Type B pancreatic cell (in vitro differentiated cells): ENCODE data around the gene TBC1D25. TPM values are rescaled to one million over a fixed set of nuclear protein-coding genes. Genes with fewer than 3 reads are reported as not detected.

Source experiments
- DNase-seq: peaks from one replicate; pipeline ENCODE4 v3.0.0; 2021; ENCODE audit warnings: mixed read lengths; ENCODE audit not compliant: unreplicated experiment; ENCODE audit errors: extremely low spot score
- H3K27ac Mint-ChIP-seq: 2 replicates; pipeline ENCODE4 v1.8.0; 2021; ENCODE audit warnings: mild to moderate bottlenecking, mixed read lengths
- H3K27me3 Mint-ChIP-seq: 2 replicates; pipeline ENCODE4 v1.8.0; 2021; ENCODE audit warnings: mixed read lengths
- H3K36me3 Mint-ChIP-seq: 2 replicates; pipeline ENCODE4 v1.8.0; 2021; ENCODE audit warnings: mixed read lengths
- H3K4me1 Mint-ChIP-seq: one replicate; pipeline ENCODE4 v1.8.0; 2021; ENCODE audit warnings: mixed read lengths; ENCODE audit not compliant: unreplicated experiment
- H3K4me3 Mint-ChIP-seq: 2 replicates; pipeline ENCODE4 v1.8.0; 2021; ENCODE audit warnings: mild to moderate bottlenecking, mixed read lengths
- H3K9me3 Mint-ChIP-seq: 2 replicates; pipeline ENCODE4 v1.8.0; 2021; ENCODE audit warnings: mixed read lengths
- total RNA-seq: library from RNA; stranded (reverse); gene quantifications from 2 replicates; pipeline ENCODE4 v1.2.1, GENCODE V29; 2021; ENCODE audit warnings: low replicate concordance
- TF ChIP-seq, protein P1 (sequence below): fragments of 200-600 bp; sonication (generic); conservative IDR thresholded peaks from 2 replicates; pipeline ENCODE4 v1.5.0; 2021; ENCODE audit warnings: antibody characterized with exemption, mild to moderate bottlenecking

Gene TBC1D25
- total RNA-seq, 1 donor from 2014 or later, result 10.6 TPM

DNA sequence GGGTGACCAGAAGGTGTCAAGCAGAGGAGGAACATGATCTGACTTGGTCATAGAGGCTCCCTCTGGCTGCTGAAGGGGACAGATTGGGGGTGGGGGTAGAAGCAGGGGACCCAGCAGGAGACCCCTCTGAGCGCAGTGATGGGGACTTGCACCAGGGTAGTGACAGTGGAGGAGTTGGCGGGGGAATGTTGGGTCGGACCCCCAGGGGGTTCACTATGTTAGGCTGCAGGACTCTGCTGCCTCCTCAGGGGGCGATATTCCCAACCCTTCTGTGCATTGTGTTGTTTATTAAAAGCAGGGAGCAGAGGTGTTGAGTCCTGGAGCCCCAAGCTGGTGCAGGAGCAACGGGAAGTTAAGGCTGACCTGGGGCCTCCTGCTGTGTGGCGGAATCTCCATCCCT, 66.6 kb downstream of the TBC1D25 start:
- DNase-seq, result no peak
- Mint-ChIP-seq H3K4me3 (no peak overlapping the region), H3K9me3 (peaks cover 4% of the 10 kb centered on the region)

GRCh38 chrX:48611703-48612102, 72.2 kb downstream of the TBC1D25 start:
- DNase-seq, result no peak
- H3K27me3 Mint-ChIP-seq, result no peaks in the 10 kb centered on the region
- peaks cover 4% of the 10 kb centered on the region for H3K9me3 Mint-ChIP-seq
- TF ChIP-seq, protein P1, sequence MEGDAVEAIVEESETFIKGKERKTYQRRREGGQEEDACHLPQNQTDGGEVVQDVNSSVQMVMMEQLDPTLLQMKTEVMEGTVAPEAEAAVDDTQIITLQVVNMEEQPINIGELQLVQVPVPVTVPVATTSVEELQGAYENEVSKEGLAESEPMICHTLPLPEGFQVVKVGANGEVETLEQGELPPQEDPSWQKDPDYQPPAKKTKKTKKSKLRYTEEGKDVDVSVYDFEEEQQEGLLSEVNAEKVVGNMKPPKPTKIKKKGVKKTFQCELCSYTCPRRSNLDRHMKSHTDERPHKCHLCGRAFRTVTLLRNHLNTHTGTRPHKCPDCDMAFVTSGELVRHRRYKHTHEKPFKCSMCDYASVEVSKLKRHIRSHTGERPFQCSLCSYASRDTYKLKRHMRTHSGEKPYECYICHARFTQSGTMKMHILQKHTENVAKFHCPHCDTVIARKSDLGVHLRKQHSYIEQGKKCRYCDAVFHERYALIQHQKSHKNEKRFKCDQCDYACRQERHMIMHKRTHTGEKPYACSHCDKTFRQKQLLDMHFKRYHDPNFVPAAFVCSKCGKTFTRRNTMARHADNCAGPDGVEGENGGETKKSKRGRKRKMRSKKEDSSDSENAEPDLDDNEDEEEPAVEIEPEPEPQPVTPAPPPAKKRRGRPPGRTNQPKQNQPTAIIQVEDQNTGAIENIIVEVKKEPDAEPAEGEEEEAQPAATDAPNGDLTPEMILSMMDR, result no peak
- peaks cover 4% of the 10 kb centered on the region for H3K36me3 Mint-ChIP-seq
- no peak overlapping the region for H3K4me3 Mint-ChIP-seq
- H3K27ac Mint-ChIP-seq, result no peak overlapping the region
- no peaks in the 10 kb centered on the region for H3K4me1 Mint-ChIP-seq

More for the DNA sequence above, 66.6 kb downstream of the TBC1D25 start:
- no peaks in the 10 kb centered on the region for H3K4me1 Mint-ChIP-seq
- H3K27me3 Mint-ChIP-seq, result no peaks in the 10 kb centered on the region
- TF ChIP-seq, protein P1, result peak; percentile 26
- peaks cover 9% of the 10 kb centered on the region for H3K36me3 Mint-ChIP-seq
- no peak overlapping the region for H3K27ac Mint-ChIP-seq

Other genes with a start within 250 kb of the TBC1D25 start
- not detected in 2 replicates for gene SSX3, start 183.0 kb upstream of the TBC1D25 start, total RNA-seq
- gene SSX4, start 156.2 kb upstream of the TBC1D25 start, total RNA-seq, result not detected in 2 replicates
- not detected in 2 replicates for gene SSX4B, start 127.8 kb upstream of the TBC1D25 start, total RNA-seq
- gene SLC38A5, start 69.5 kb upstream of the TBC1D25 start, total RNA-seq, result 1.8 and 4.6 TPM in 2 replicates
- 35.3 and 46.4 TPM in 2 replicates for gene FTSJ1, start 63.5 kb upstream of the TBC1D25 start, total RNA-seq
- gene PORCN, start 30.7 kb upstream of the TBC1D25 start, total RNA-seq, result 3.6 and 10.0 TPM in 2 replicates
- 79.8 and 95.9 TPM in 2 replicates for gene EBP, start 17.9 kb upstream of the TBC1D25 start, total RNA-seq
- 131 and 178 TPM in 2 replicates for gene RBM3, start 34.8 kb downstream of the TBC1D25 start, total RNA-seq
- gene WDR13, start 57.8 kb downstream of the TBC1D25 start, total RNA-seq, result 80.2 and 96.1 TPM in 2 replicates
- gene WAS, start 144.1 kb downstream of the TBC1D25 start, total RNA-seq, result 0.62 and 0.82 TPM in 2 replicates
- 6.4 and 11.5 TPM in 2 replicates for gene SUV39H1, start 157.0 kb downstream of the TBC1D25 start, total RNA-seq
- gene GLOD5, start 222.0 kb downstream of the TBC1D25 start, total RNA-seq, result not detected in 2 replicates
- not detected in 2 replicates for gene GATA1, start 246.9 kb downstream of the TBC1D25 start, total RNA-seq